Activated T-helper 1 cell treated with anti-CD3 and anti-CD28 coated beads, Interleukin-12 subunit alpha, Interleukin-12 subunit beta, Interleukin-2, Interleukin-4 antibody, amounts not matched to agents 30 ng/mL and 10 ng/mL and 1 ng/mL, durations not matched to agents 14 hours and 24 hours and 36 hours (primary cell): ENCODE measurements around the gene P2RX7. TPM values are rescaled to one million over a fixed set of nuclear protein-coding genes. Genes with fewer than 3 reads are reported as not detected.

Experiments used
- DNase-seq: peaks from one replicate; pipeline ENCODE4 v3.0.0; 2021; ENCODE audit warnings: low spot score
- H3K27ac Mint-ChIP-seq: one replicate; pipeline ENCODE4 v1.8.0; 2021; ENCODE audit warnings: mild to moderate bottlenecking, mixed read lengths
- H3K27me3 Mint-ChIP-seq: one replicate; pipeline ENCODE4 v1.8.0; 2022; ENCODE audit warnings: mild to moderate bottlenecking, moderate library complexity, mixed read lengths; ENCODE audit not compliant: insufficient read depth
- H3K36me3 Mint-ChIP-seq: one replicate; pipeline ENCODE4 v1.8.0; 2021; ENCODE audit warnings: low read depth, mixed read lengths
- H3K4me1 Mint-ChIP-seq: one replicate; pipeline ENCODE4 v1.8.0; 2021; ENCODE audit warnings: low read depth, mixed read lengths
- H3K4me3 Mint-ChIP-seq: one replicate; pipeline ENCODE4 v1.8.0; 2021; ENCODE audit warnings: mild to moderate bottlenecking, moderate library complexity, mixed read lengths
- H3K9me3 Mint-ChIP-seq: one replicate; pipeline ENCODE4 v1.8.0; 2021; ENCODE audit warnings: mixed read lengths
- intact Hi-C: fragments of 100-400 bp; cut with micrococcal nuclease; formaldehyde crosslinking; loops from one replicate; pipeline ENCODE4 v1.15.1; 2024
- total RNA-seq: library from RNA; stranded (reverse); gene quantifications from 2 replicates; pipeline ENCODE4 v1.2.3, GENCODE V29; 2022

Gene P2RX7
- total RNA-seq, 1 donor from 2014 or later = 8.0 TPM

DNA sequence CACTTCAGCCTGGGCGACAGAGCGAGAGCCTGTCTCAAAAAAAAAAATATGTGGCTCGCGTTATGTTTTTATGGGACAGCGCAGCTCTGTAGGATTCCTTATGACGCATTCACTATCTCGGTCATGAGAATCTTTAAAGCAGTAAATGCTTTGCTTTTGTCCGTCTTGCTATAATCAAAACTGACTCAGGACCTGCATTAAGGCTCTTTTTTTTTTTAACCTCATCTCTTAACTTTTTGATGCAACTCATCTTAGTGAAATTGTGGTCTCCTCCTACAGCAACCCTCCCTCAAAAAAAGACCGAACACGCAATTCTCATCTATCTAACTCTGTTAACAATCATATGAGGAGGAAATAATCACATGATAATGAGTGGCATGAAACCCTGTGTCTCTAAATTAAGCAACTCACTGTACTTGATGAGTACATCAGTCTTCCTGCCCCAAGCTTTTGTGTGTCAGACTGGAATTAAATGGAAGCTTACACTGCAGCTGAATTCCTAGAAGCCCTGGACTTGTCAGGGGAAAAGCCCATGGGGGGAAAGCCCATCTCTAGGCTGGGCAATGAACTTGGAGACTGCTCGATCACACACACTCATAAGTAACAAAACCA is 81.6 kb downstream of the P2RX7 start:
- H3K36me3 Mint-ChIP-seq = peaks cover 30% of the 10 kb centered on the region
- H3K4me1 Mint-ChIP-seq = peaks cover 36% of the 10 kb centered on the region
- intact Hi-C loops = loop anchor here (1.0 to 5.0 kb wide), 3 partner anchors 85 to 413 kb away; partner anchors contain the start of genes OASL and ORAI1
- H3K27ac Mint-ChIP-seq = peak overlapping the region; percentile 81
- H3K9me3 Mint-ChIP-seq = no peaks in the 10 kb centered on the region
- DNase-seq = no peak
- no peaks in the 10 kb centered on the region for H3K27me3 Mint-ChIP-seq
- H3K4me3 Mint-ChIP-seq = peak overlapping the region; percentile 21

DNA sequence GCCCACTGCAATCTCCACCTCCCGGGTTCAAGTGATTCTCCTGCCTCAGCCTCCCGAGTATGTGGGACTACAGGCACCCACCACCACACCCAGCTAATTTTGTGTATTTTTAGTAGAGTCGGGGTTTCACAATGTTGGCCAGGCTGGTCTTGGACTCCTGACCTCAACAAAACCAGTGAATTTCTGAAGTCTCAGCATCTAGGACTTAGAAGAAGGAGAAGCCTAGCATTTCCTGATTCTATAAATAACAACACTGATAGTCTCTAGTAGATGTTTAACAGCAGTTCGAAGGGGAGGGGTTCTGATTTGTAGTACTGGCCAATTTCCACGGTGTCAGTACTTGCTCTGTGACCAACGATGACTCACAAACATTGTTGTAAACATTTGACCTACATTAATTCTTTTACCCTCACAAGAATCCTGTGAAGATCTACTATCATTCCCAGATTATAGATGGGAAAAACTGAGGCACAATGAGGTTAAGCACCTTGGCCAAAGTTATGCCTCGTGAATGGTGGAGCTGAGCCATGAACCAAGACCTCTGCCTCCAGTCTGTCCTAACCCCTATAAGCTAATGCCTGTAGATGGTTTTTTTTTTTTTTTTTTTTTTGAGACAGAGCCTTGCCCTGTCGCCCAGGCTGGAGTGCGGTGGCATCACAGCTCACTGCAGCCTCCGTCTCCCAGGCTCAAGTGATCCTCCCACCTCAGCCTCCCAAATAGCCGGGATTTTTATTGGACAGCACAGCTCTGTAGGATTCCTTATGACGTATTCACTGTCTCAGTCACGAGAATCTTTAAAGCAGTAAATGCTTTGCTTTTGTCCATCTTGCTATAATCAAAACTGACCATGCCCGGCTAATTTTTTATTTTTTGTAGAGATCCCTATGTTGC is 82.4 kb downstream of the P2RX7 start:
- intact Hi-C loops = loop anchor here (1.0 to 5.0 kb wide), 4 partner anchors 8 to 412 kb away; partner anchors contain the start of genes OASL and ORAI1
- Mint-ChIP-seq H3K9me3 (no peaks in the 10 kb centered on the region), H3K4me1 (peaks cover 40% of the 10 kb centered on the region), H3K4me3 (peak overlapping the region; percentile 21), H3K27me3 (no peaks in the 10 kb centered on the region), H3K27ac (peak overlapping the region; percentile 81), H3K36me3 (peaks cover 34% of the 10 kb centered on the region)
- no peak for DNase-seq

DNA sequence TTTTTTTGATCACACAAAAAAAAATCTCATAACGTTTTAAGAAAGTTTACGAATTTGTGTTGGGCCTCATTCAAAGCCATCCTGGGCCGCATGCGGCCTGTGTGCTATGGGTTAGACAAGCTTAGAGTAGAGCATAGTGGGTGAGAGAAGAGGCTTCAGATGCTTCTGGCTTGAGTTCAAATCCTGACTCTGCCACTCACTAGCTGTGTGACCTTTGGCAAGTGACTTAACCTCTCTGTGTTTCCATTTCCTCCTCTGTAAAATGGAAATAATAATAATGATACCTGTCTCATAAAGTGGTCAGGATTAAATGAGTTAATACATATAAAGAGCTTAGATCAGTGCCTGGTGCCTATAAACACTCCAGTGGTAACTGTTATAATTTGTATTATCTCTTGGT is 83.4 kb downstream of the P2RX7 start:
- H3K4me1 Mint-ChIP-seq = peaks cover 41% of the 10 kb centered on the region
- no peak for DNase-seq
- H3K27ac Mint-ChIP-seq = no peak overlapping the region
- H3K4me3 Mint-ChIP-seq = no peak overlapping the region
- peaks cover 35% of the 10 kb centered on the region for H3K36me3 Mint-ChIP-seq
- intact Hi-C loops = no loop called here
- H3K9me3 Mint-ChIP-seq = no peaks in the 10 kb centered on the region
- no peaks in the 10 kb centered on the region for H3K27me3 Mint-ChIP-seq

DNA sequence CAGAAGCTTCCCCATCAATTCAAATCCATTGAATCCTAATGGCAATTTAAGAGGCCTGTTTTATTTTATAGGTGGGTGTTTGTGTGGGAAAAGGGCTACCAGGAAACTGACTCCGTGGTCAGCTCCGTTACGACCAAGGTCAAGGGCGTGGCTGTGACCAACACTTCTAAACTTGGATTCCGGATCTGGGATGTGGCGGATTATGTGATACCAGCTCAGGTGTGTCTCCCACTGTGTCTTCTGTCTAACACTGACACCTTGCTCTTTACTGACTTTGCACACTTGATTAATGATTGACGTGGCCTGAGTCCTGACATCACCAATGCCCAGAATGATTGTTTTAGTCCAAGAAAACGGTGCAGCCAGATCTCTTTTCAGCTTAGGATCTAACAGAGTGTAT is 84.4 kb downstream of the P2RX7 start:
- Mint-ChIP-seq H3K4me3 (no peak overlapping the region), H3K36me3 (peaks cover 40% of the 10 kb centered on the region), H3K9me3 (no peaks in the 10 kb centered on the region), H3K4me1 (peaks cover 38% of the 10 kb centered on the region), H3K27me3 (no peaks in the 10 kb centered on the region), H3K27ac (no peak overlapping the region)
- intact Hi-C loops = no loop called here
- DNase-seq = no peak

DNA sequence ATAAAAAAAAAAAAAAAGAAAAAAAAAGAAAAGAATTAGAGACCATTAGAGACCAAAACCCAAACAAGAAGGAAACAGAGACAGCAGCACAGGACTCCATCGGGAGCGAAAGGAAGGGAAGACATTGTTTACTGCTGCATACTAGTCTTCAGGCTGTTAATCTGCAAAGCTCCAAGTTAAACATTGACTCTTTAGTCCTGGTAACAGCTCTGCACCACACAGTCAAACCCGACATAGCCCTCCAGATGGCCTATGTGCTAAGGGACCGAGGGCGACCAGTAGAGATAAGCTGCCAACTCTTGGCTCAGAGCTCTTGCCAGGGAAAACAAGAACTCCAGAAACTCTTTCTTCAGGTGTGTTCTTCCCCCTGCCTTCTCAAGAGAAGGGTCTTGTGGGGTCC is 85.1 kb downstream of the P2RX7 start:
- no peaks in the 10 kb centered on the region for H3K9me3 Mint-ChIP-seq
- no peak overlapping the region for H3K4me3 Mint-ChIP-seq
- intact Hi-C loops = no loop called here
- no peak overlapping the region for H3K27ac Mint-ChIP-seq
- DNase-seq = no peak
- H3K27me3 Mint-ChIP-seq = no peaks in the 10 kb centered on the region
- H3K4me1 Mint-ChIP-seq = peaks cover 40% of the 10 kb centered on the region
- peaks cover 41% of the 10 kb centered on the region for H3K36me3 Mint-ChIP-seq

DNA sequence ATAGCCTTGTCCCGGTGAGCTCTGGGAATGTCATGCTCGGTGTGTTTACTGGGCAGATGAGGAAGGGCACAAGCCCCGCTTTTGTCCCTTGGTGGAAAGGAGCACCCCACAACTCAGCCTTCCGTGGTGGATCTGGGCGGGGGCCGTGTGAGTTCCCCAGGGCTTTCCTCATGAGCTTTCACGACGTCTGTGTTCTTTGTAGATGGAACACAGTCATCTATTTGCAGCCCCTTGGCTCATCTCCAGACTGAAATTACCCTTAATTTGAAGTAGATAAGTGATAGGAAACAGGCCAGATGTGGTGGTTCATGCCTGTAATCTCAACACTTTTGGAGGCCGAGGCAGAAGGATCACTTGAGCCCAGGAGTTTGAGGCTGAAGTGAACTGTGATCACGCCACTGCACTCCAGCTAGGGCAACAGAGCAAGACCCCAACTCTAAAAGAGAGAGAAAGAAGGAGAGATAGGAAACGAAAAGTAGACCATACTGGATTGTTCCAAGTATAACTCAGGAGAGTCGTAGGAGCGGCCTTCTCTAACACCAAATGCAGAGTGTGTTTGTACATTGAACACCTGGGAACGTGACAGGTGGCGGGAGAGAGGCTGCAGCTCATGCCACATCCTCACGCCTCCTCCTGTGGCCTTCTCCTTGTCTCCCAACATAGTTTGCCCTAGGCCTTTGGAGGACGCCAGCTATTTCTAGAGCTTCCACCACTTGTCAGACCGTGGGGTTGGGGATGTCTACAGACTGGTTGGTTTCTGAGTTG is 86.1 kb downstream of the P2RX7 start:
- Mint-ChIP-seq H3K27ac (peak overlapping the region; percentile 51), H3K36me3 (peaks cover 44% of the 10 kb centered on the region)
- intact Hi-C loops = no loop called here

DNA sequence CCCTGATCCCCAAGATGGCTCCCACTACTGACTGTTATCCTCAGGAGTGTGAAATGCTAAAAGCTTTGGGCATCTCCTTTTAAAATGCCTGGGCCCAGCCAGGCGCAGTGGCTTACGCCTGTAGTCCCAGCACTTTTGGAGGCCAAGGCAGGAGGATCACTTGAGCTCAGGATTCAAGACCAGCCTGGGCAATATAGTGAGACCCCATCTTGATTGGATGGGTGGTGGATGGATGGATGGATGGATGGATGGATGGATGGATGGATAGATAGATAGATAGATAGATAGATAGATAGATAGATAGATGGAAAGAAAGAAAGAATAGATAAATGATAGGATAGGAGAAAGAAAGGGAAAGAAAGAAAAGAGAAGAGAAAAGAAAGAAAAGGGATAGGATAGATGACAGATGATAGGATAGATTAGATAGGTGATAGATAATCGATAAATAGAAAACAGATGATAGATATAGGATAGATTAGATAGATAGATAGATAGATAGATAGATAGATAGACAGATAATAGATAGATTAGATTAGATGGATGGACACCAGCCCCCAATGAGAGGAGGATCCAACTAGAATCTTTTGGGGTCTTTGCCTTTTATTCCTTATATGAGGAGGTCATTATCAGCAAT is 86.8 kb downstream of the P2RX7 start:
- no peak overlapping the region for H3K27ac Mint-ChIP-seq
- H3K9me3 Mint-ChIP-seq = no peaks in the 10 kb centered on the region
- H3K4me1 Mint-ChIP-seq = peaks cover 50% of the 10 kb centered on the region
- peaks cover 42% of the 10 kb centered on the region for H3K36me3 Mint-ChIP-seq
- intact Hi-C loops = no loop called here
- no peaks in the 10 kb centered on the region for H3K27me3 Mint-ChIP-seq
- no peak for DNase-seq
- no peak overlapping the region for H3K4me3 Mint-ChIP-seq

More for the DNA sequence above, 86.1 kb downstream of the P2RX7 start:
- Mint-ChIP-seq H3K4me3 (no peak overlapping the region), H3K27me3 (no peaks in the 10 kb centered on the region), H3K9me3 (no peaks in the 10 kb centered on the region), H3K4me1 (peaks cover 50% of the 10 kb centered on the region)
- DNase-seq = no peak

DNA sequence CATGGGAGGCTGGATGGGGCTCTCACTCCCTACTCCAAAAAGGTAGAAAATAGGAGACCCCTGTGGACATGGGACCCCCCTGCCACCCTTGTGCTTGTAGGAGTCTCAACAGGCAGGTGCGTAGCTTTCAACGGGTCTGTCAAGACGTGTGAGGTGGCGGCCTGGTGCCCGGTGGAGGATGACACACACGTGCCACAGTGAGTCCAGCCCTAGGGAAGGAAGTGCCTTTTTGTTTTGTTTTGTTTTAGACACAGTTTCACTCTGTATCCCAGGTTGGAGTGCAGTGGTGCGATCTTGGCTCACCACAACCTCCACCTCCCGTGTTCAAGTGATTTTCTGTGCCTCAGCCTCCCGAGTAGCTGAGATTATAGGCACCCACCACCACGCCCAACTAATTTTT is 90.2 kb downstream of the P2RX7 start:
- H3K27me3 Mint-ChIP-seq = no peaks in the 10 kb centered on the region
- peaks cover 47% of the 10 kb centered on the region for H3K36me3 Mint-ChIP-seq
- no peak for DNase-seq
- peak overlapping the region; percentile 89 for H3K27ac Mint-ChIP-seq
- peaks cover 44% of the 10 kb centered on the region for H3K4me1 Mint-ChIP-seq
- intact Hi-C loops = loop anchor here (1.0 kb wide), 5 partner anchors 8 to 207 kb away; partner anchors contain the start of genes C12orf43 and P2RX4
- H3K9me3 Mint-ChIP-seq = no peaks in the 10 kb centered on the region
- H3K4me3 Mint-ChIP-seq = no peak overlapping the region

DNA sequence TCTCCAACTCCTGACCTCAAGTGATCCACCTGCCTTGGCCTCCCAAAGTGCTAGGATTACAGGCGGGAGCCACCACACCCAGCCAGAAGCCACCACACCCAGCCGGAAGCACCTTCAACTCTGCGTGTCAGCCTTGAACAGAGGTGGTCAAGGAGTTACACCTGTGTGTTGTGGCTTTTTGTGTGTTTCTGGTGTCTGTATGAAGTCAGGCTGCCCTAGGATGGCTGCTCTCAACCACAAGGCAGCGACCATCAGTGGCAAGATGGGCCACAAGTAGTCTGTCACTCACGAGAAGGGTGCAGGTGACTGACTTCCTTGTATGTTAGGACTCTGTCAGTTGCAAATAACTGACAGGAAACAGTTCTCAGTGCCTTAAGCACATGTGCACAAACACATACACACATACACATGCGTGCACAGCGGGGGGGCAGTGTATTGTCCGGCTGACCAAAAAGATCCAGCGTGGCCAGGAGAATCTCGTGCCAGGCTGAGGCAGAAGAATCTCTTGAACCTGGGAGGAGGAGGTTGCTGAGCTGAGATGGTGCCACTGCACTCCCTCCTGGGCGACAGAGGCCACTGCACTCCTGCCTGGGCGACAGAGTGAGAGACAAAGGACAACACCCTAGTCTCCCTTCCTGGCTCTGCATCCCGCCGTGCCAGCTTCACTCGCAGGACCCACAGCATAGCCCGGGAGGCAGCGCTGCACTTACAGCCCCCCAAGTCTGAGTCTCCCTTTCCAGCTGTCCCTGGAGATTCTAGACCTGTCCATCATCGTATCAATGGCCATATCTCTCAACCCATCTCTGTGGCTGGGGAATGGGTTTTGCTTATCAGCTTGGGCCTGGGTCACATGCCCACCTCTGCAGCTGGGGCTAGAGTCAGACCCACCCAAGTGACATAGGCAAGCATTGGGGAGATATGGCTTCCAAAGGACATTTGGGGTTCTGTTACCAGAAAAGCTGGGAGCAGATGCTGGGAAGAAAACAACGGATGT is 90.9 kb downstream of the P2RX7 start:
- Mint-ChIP-seq H3K27ac (peak overlapping the region; percentile 89), H3K36me3 (peaks cover 42% of the 10 kb centered on the region), H3K9me3 (no peaks in the 10 kb centered on the region), H3K4me3 (peak overlapping the region; percentile 37), H3K27me3 (no peaks in the 10 kb centered on the region), H3K4me1 (peaks cover 44% of the 10 kb centered on the region)
- intact Hi-C loops = loop anchor here (1.0 to 2.0 kb wide), 6 partner anchors 8 to 207 kb away; partner anchors contain the start of genes C12orf43 and P2RX4
- peak; percentile 36 for DNase-seq

DNA sequence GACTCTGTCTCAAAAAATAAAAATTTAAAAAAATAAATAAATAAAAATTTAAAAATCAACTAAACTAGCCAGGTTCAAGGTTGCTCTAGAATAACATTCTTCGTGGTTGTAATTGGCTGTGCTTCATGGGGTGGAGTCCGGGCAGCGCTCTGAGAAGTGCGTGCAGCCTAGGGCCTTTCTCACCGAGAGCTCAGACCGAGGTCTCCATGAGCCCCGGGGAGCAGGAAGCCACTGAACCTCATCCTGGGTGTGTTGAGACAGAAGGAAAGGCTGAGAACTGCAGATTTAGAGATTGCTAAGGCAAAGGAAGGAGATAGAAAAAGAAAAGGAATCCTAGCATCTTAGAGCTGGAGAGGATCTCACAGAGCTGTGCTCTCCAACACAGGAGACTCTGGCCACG is 91.9 kb downstream of the P2RX7 start:
- Mint-ChIP-seq H3K9me3 (no peaks in the 10 kb centered on the region), H3K4me3 (peak overlapping the region; percentile 35), H3K4me1 (peaks cover 42% of the 10 kb centered on the region), H3K36me3 (peaks cover 37% of the 10 kb centered on the region), H3K27ac (peak overlapping the region; percentile 83), H3K27me3 (no peaks in the 10 kb centered on the region)
- intact Hi-C loops = loop anchor here (2.0 kb wide), 1 partner anchor 16 kb away; no protein-coding TSS in a partner anchor
- DNase-seq = peak; percentile 62

DNA sequence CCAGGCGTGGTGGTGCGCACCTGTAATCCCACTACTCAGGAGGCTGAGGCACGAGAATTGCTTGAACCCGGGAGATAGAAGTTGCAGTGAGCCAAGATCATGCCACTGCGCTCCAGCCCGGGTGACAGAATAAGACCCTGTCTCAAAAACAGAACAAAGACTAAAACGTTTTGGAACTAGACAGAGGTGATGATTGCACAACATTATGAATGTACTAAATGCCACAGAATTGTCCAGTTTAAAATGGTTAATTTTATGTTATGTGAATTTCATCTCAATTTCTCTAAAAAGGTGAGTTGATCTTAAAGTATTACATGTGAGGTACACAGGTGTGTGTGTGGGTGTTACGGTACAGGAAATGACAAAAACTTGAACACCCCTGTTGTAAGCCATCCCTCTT is 93.7 kb downstream of the P2RX7 start:
- no peak for DNase-seq
- H3K4me1 Mint-ChIP-seq = peaks cover 39% of the 10 kb centered on the region
- H3K4me3 Mint-ChIP-seq = no peak overlapping the region
- no peak overlapping the region for H3K27ac Mint-ChIP-seq
- intact Hi-C loops = no loop called here
- H3K27me3 Mint-ChIP-seq = no peaks in the 10 kb centered on the region
- H3K9me3 Mint-ChIP-seq = no peaks in the 10 kb centered on the region
- peaks cover 41% of the 10 kb centered on the region for H3K36me3 Mint-ChIP-seq
